PC-9 (cell line): ENCODE measurements around the gene ANTXR2. TPM values are rescaled to one million over a fixed set of nuclear protein-coding genes. Genes with fewer than 3 reads are reported as not detected.

Experiments
- BruUV-seq: library from RNA; stranded (reverse); fragments of 400-500 nt; replicated peaks from 2 replicates; lab custom pipeline; 2021; lab: Mats Ljungman, UMichigan
- CTCF ChIA-PET: fragments of 300-600 bp; sonication (Branson Sonifier 250); formaldehyde crosslinking; loops from one replicate; lab custom pipeline; 2022; ENCODE audit warnings: antibody characterized with exemption; lab: Charles Lee
- POLR2A ChIA-PET: fragments of 300-600 bp; sonication (Branson Sonifier 250); formaldehyde crosslinking; loops from one replicate; lab custom pipeline; 2022; ENCODE audit warnings: antibody characterized with exemption; ENCODE audit not compliant: unreplicated experiment; lab: Charles Lee
- DNase-seq, 2 experiments: peaks; one replicate each; pipeline versions ENCODE4 v3.0.0 to v3.0.0-alpha.2; 2015 to 2022; ENCODE audit warnings: mixed read lengths in 1 of 2
- H2AFZ ChIP-seq: fragments of 200-600 bp; sonication (generic); 2 replicates; pipeline ENCODE4 v1.8.1; 2017; ENCODE audit warnings: antibody characterized with exemption
- H3F3A ChIP-seq: fragments of 200-600 bp; sonication (generic); 2 replicates; pipeline ENCODE4 v1.8.1; 2017; ENCODE audit warnings: antibody characterized with exemption, mild to moderate bottlenecking, low read depth; ENCODE audit not compliant: insufficient read depth
- H3K27ac ChIP-seq: fragments of 200-600 bp; sonication (generic); 2 replicates; pipeline ENCODE4 v1.6.1; 2016; ENCODE audit warnings: mixed run types
- H3K27me3 ChIP-seq: fragments of 200-600 bp; sonication (generic); 2 replicates; pipeline ENCODE4 v1.6.1; 2016; ENCODE audit warnings: low read depth, mixed run types; ENCODE audit not compliant: insufficient read depth
- H3K36me3 ChIP-seq: fragments of 200-600 bp; sonication (generic); 2 replicates; pipeline ENCODE4 v1.6.1; 2016; ENCODE audit warnings: low read depth, mixed run types
- H3K4me1 ChIP-seq: fragments of 200-600 bp; sonication (generic); replicated peaks from 2 replicates; pipeline ENCODE4 v1.6.1; 2016; ENCODE audit warnings: mixed run types; ENCODE audit not compliant: insufficient read depth
- H3K4me2 ChIP-seq: fragments of 200-600 bp; sonication (generic); 2 replicates; pipeline ENCODE4 v1.6.1; 2017; ENCODE audit warnings: mixed run types
- H3K4me3 ChIP-seq: fragments of 200-600 bp; sonication (generic); 2 replicates; pipeline ENCODE4 v1.6.1; 2016; ENCODE audit warnings: mixed run types
- H3K79me2 ChIP-seq: fragments of 200-600 bp; sonication (generic); 2 replicates; pipeline ENCODE4 v1.6.1; 2017; ENCODE audit warnings: low read depth, mixed run types
- H3K9me2 ChIP-seq: fragments of 200-600 bp; sonication (generic); 2 replicates; pipeline ENCODE4 v1.8.1; 2017; ENCODE audit warnings: mild to moderate bottlenecking; ENCODE audit not compliant: insufficient read depth
- H3K9me3 ChIP-seq: fragments of 200-600 bp; sonication (generic); 2 replicates; pipeline ENCODE4 v1.8.1; 2016; ENCODE audit warnings: low read depth; ENCODE audit not compliant: insufficient read depth
- H4K20me1 ChIP-seq: fragments of 200-600 bp; sonication (generic); 2 replicates; pipeline ENCODE4 v1.8.1; 2017; ENCODE audit not compliant: insufficient read depth
- CTCF ChIP-seq: fragments of 200-600 bp; sonication (generic); conservative IDR thresholded peaks from 2 replicates; pipeline ENCODE4 v1.6.1; 2017; ENCODE audit warnings: mixed run types, antibody characterized with exemption, mild to moderate bottlenecking, moderate library complexity
- EZH2 ChIP-seq: fragments of 200-600 bp; sonication (generic); IDR thresholded peaks from 2 replicates; pipeline ENCODE4 v1.8.0; 2017; ENCODE audit warnings: antibody characterized with exemption, low read depth
- intact Hi-C: fragments of 100-400 bp; cut with micrococcal nuclease; formaldehyde crosslinking; loops from one replicate; pipeline ENCODE4 v1.10.0; 2022; ENCODE audit not compliant: unreplicated experiment
- total RNA-seq: library from RNA; stranded (reverse); gene quantifications from 2 replicates; pipeline ENCODE4 v1.2.3, GENCODE V29; 2021

Gene ANTXR2
- total RNA-seq, 1 experiment from 2014 or later = 2.0 TPM

GRCh38 chr4:80036306-80036705 is 36.7 kb downstream of the ANTXR2 start:
- no peaks in the 10 kb centered on the region for H3K36me3 ChIP-seq
- no peaks in the 10 kb centered on the region; the same call in 1 of the 2 replicates for H3K9me3 ChIP-seq
- TF ChIP-seq EZH2 = no peak
- TF ChIP-seq CTCF = no peak
- no TSS peak for BruUV-seq
- DNase-seq = no peak
- H3K27me3 ChIP-seq = no peaks in the 10 kb centered on the region
- ChIA-PET POLR2A (no interaction called here), CTCF (no interaction called here)
- H3K27ac ChIP-seq = no peak overlapping the region
- H3K4me1 ChIP-seq = no peaks in the 10 kb centered on the region
- intact Hi-C loops = no loop called here
- H2AFZ ChIP-seq = no peak overlapping the region
- H3K4me2 ChIP-seq = no peak overlapping the region
- no peaks in the 10 kb centered on the region for H3K9me2 ChIP-seq
- H3K79me2 ChIP-seq = no peaks in the 10 kb centered on the region
- no peaks in the 10 kb centered on the region for H4K20me1 ChIP-seq
- H3F3A ChIP-seq = no peaks in the 10 kb centered on the region
- no peak overlapping the region for H3K4me3 ChIP-seq

GRCh38 chr4:80035336-80035735 is 37.7 kb downstream of the ANTXR2 start:
- no peak overlapping the region for H2AFZ ChIP-seq
- POLR2A ChIA-PET = no interaction called here
- H3K4me3 ChIP-seq = no peak overlapping the region
- BruUV-seq = no TSS peak
- no peak overlapping the region for H3K27ac ChIP-seq
- H3K9me2 ChIP-seq = no peaks in the 10 kb centered on the region
- no peaks in the 10 kb centered on the region for H3K27me3 ChIP-seq
- H4K20me1 ChIP-seq = no peaks in the 10 kb centered on the region
- H3K4me2 ChIP-seq = no peak overlapping the region
- no peaks in the 10 kb centered on the region for H3K4me1 ChIP-seq
- CTCF ChIA-PET = no interaction called here
- H3K79me2 ChIP-seq = no peaks in the 10 kb centered on the region
- no peaks in the 10 kb centered on the region for H3K36me3 ChIP-seq
- intact Hi-C loops = no loop called here
- no peaks in the 10 kb centered on the region; the same call in 1 of the 2 replicates for H3K9me3 ChIP-seq
- no peak for TF ChIP-seq EZH2
- no peak for TF ChIP-seq CTCF
- no peaks in the 10 kb centered on the region for H3F3A ChIP-seq
- no peak for DNase-seq

GRCh38 chr4:80033581-80033980 is 39.4 kb downstream of the ANTXR2 start:
- ChIA-PET CTCF (no interaction called here), POLR2A (interaction anchor here (0.6 kb wide), 1 partner anchor 1166 kb away, joined by 5 read pairs; no protein-coding TSS in a partner anchor)
- H3K27me3 ChIP-seq = no peaks in the 10 kb centered on the region
- BruUV-seq = no TSS peak
- no peak for DNase-seq
- H3K9me3 ChIP-seq = no peaks in the 10 kb centered on the region
- no peaks in the 10 kb centered on the region for H3F3A ChIP-seq
- no peaks in the 10 kb centered on the region for H3K9me2 ChIP-seq
- no peaks in the 10 kb centered on the region for H3K4me1 ChIP-seq
- H3K79me2 ChIP-seq = no peaks in the 10 kb centered on the region
- no peak overlapping the region for H3K4me3 ChIP-seq
- TF ChIP-seq EZH2 = no peak
- TF ChIP-seq CTCF = no peak
- H3K36me3 ChIP-seq = no peaks in the 10 kb centered on the region
- H3K27ac ChIP-seq = no peak overlapping the region
- H2AFZ ChIP-seq = no peak overlapping the region
- no peaks in the 10 kb centered on the region for H4K20me1 ChIP-seq
- intact Hi-C loops = no loop called here
- no peak overlapping the region for H3K4me2 ChIP-seq
